Spleen (tissue), 7 donors: ENCODE measurements around the gene UBL7.
"Not testable (repeated sequence)": the region's sequence is repeated elsewhere in the genome, so short reads cannot be mapped to it uniquely, and the experiment has no call there.

Source experiments
- POLR2A ChIP-seq, 3 donors: fragments of 450-650 bp; IDR thresholded peaks; one replicate each; pipeline ENCODE4 v1.5.1; 2017; ENCODE audit warnings: antibody characterized with exemption in 3 of 3, mild to moderate bottlenecking in 1 of 3
- TF ChIP-seq, protein P1 (sequence below), 11 experiments: fragments of 200-600 bp in 7 of 11; fragments of 450-650 bp in 4 of 11; sonication (generic) in 4 of 11; IDR thresholded peaks in 8 of 11; conservative IDR thresholded peaks in 3 of 11; 1 replicate in 7 of 11; 2 replicates in 4 of 11; pipeline versions ENCODE4 v1.4.0 to v1.8.0; 2016 to 2021; ENCODE audit warnings: antibody characterized with exemption in 11 of 11, inconsistent platforms in 4 of 11, mild to moderate bottlenecking in 1 of 11
- donor health status: DM: no; HTN: no; CAD: no; lungs with moderate emphysema.
- donor health status: DM: no; HTN: no; CAD: no.
- donor health status: DM: no; HTN: no; CAD: no.

DNA sequence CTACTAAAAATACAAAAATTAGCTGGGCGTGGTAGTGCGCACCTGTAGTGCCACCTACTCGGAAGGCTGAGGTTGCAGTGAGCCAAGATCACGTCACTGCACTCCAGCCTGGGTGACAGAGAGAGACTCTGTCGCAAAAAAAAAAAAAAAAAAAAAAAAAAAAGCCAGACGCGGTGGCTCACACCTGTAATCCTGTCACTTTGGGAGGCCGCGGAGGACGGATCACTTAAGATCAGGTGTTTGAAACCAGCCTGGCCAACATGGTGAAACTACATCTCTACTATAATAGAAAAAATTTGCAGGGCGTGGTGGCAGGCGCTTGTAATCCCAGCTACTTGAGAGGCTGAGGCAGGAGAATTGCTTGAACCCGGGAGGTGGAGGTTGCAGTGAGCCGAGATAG lies 1.2 kb downstream of the UBL7 start:
- TF ChIP-seq, protein P1, sequence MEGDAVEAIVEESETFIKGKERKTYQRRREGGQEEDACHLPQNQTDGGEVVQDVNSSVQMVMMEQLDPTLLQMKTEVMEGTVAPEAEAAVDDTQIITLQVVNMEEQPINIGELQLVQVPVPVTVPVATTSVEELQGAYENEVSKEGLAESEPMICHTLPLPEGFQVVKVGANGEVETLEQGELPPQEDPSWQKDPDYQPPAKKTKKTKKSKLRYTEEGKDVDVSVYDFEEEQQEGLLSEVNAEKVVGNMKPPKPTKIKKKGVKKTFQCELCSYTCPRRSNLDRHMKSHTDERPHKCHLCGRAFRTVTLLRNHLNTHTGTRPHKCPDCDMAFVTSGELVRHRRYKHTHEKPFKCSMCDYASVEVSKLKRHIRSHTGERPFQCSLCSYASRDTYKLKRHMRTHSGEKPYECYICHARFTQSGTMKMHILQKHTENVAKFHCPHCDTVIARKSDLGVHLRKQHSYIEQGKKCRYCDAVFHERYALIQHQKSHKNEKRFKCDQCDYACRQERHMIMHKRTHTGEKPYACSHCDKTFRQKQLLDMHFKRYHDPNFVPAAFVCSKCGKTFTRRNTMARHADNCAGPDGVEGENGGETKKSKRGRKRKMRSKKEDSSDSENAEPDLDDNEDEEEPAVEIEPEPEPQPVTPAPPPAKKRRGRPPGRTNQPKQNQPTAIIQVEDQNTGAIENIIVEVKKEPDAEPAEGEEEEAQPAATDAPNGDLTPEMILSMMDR (IDR thresholded peaks at IDR 0.05 in 8 of 11, conservative IDR thresholded peaks at IDR 0.05 in 3 of 11), result not testable (repeated sequence)
- not testable (repeated sequence) for TF ChIP-seq POLR2A (IDR thresholded peaks at IDR 0.05)
